K562 (cell line): ENCODE results near the gene PTPRU. TPM values are rescaled to one million over a fixed set of nuclear protein-coding genes. Genes with fewer than 3 reads are reported as not detected.

Source experiments
- ARID1B ChIP-seq: fragments of 450-650 bp; IDR thresholded peaks from 2 replicates; pipeline ENCODE4 v1.6.1; 2016; ENCODE audit warnings: antibody characterized with exemption, mild to moderate bottlenecking, inconsistent platforms
- BRD4 ChIP-seq: fragments of 200-600 bp; sonication (generic); IDR thresholded peaks from 2 replicates; pipeline ENCODE4 v1.6.1; 2017; ENCODE audit warnings: inconsistent platforms
- DDX20 ChIP-seq: fragments of 450-650 bp; IDR thresholded peaks from 2 replicates; pipeline ENCODE4 v1.6.1; 2016; ENCODE audit warnings: missing genetic modification characterization, low read depth, mild to moderate bottlenecking, missing compliant biosample characterization, moderate library complexity
- DPF2 ChIP-seq: fragments of 450-650 bp; IDR thresholded peaks from 2 replicates; pipeline ENCODE4 v1.6.1; 2016
- ERF ChIP-seq: fragments of 450-650 bp; formaldehyde crosslinking; IDR thresholded peaks from 2 replicates; pipeline ENCODE4 v1.4.0; 2020; ENCODE audit warnings: mild to moderate bottlenecking, mixed read lengths
- HDAC1 ChIP-seq, 2 experiments: fragments of 450-650 bp; IDR thresholded peaks; 2 replicates each; pipeline ENCODE4 v1.6.1; 2016 to 2017; ENCODE audit warnings: inconsistent platforms in 1 of 2, mild to moderate bottlenecking in 1 of 2, moderate library complexity in 1 of 2
- HDAC6 ChIP-seq: IDR thresholded peaks from 2 replicates; pipeline ENCODE4 v1.6.1; 2012; ENCODE audit warnings: low read depth, mild to moderate bottlenecking, control low read depth, inconsistent platforms, low read length, moderate library complexity
- HMG20A ChIP-seq: fragments of 450-650 bp; formaldehyde crosslinking; conservative IDR thresholded peaks from 2 replicates; pipeline ENCODE4 v1.4.0; 2020; ENCODE audit warnings: mild to moderate bottlenecking, mixed read lengths
- ILK ChIP-seq: fragments of 450-650 bp; IDR thresholded peaks from 2 replicates; pipeline ENCODE4 v1.6.1; 2016; ENCODE audit warnings: missing genetic modification characterization, low read depth, mild to moderate bottlenecking, missing compliant biosample characterization, moderate library complexity, borderline replicate concordance
- IRF2 ChIP-seq: sonication (generic); formaldehyde crosslinking; IDR thresholded peaks from 2 replicates; pipeline ENCODE4 v1.8.1; 2022; ENCODE audit warnings: mild to moderate bottlenecking, missing genetic modification reagents
- KDM1A ChIP-seq, 2 experiments: fragments of 450-650 bp; IDR thresholded peaks; 2 replicates each; pipeline ENCODE4 v1.6.1; 2016; ENCODE audit warnings: mild to moderate bottlenecking in 2 of 2
- NCOR1 ChIP-seq: fragments of 450-650 bp; IDR thresholded peaks from 2 replicates; pipeline ENCODE4 v1.6.1; 2016; ENCODE audit warnings: mild to moderate bottlenecking, moderate library complexity
- PCBP2 ChIP-seq: fragments of 200-400 bp; formaldehyde crosslinking; IDR thresholded peaks from 2 replicates; pipeline ENCODE4 v1.6.1; 2018; ENCODE audit warnings: low read length, low read depth, mild to moderate bottlenecking, moderate library complexity; ENCODE audit not compliant: poor library complexity, severe bottlenecking
- PTRF ChIP-seq: fragments of 450-650 bp; IDR thresholded peaks from 2 replicates; pipeline ENCODE4 v1.6.1; 2016; ENCODE audit warnings: mild to moderate bottlenecking, missing genetic modification characterization, missing compliant biosample characterization
- PURB ChIP-seq: sonication (generic); formaldehyde crosslinking; IDR thresholded peaks from 2 replicates; pipeline ENCODE4 v1.9.0; 2021; ENCODE audit warnings: low read depth, mild to moderate bottlenecking, missing genetic modification reagents
- RBM15 ChIP-seq: fragments of 200-400 bp; formaldehyde crosslinking; IDR thresholded peaks from 2 replicates; pipeline ENCODE4 v1.6.1; 2018; ENCODE audit warnings: mild to moderate bottlenecking, low read length, moderate library complexity; ENCODE audit not compliant: insufficient read depth
- SMC3 ChIP-seq: conservative IDR thresholded peaks from 2 replicates; pipeline ENCODE4 v1.6.1; 2011; ENCODE audit warnings: low read depth, low read length, improper control_type of control experiment; ENCODE audit not compliant: insufficient read depth
- SRSF7 ChIP-seq: fragments of 200-400 bp; formaldehyde crosslinking; optimal IDR thresholded peaks from 2 replicates; pipeline ENCODE3; 2017; ENCODE audit warnings: mild to moderate bottlenecking, low read depth, low read length
- STAT6 ChIP-seq: sonication (generic); formaldehyde crosslinking; IDR thresholded peaks from 2 replicates; pipeline ENCODE4 v1.8.1; 2023; ENCODE audit warnings: mild to moderate bottlenecking, missing genetic modification reagents
- THAP12 ChIP-seq: fragments of 250-450 bp; sonication (Bioruptor Pico); IDR thresholded peaks from 2 replicates; pipeline ENCODE4 v1.9.0; 2021; ENCODE audit warnings: mild to moderate bottlenecking, inconsistent platforms
- ZBTB7A ChIP-seq: IDR thresholded peaks from 2 replicates; pipeline ENCODE4 v1.6.1; 2011; ENCODE audit warnings: low read depth, mild to moderate bottlenecking, low read length, moderate library complexity, borderline replicate concordance; ENCODE audit not compliant: control insufficient read depth
- ZBTB8A ChIP-seq: fragments of 450-650 bp; IDR thresholded peaks from 2 replicates; pipeline ENCODE4 v1.6.1; 2018; ENCODE audit warnings: mild to moderate bottlenecking, moderate library complexity; ENCODE audit not compliant: partially characterized antibody
- ZEB2 ChIP-seq: fragments of 450-650 bp; IDR thresholded peaks from 2 replicates; pipeline ENCODE4 v1.6.1; 2016
- ZNF217 ChIP-seq: sonication (generic); formaldehyde crosslinking; IDR thresholded peaks from 2 replicates; pipeline ENCODE4 v1.8.0; 2022; ENCODE audit warnings: mild to moderate bottlenecking, missing genetic modification reagents
- ZNF263 ChIP-seq: sonication (generic); formaldehyde crosslinking; IDR thresholded peaks from 2 replicates; pipeline ENCODE4 v1.8.0; 2022; ENCODE audit warnings: mild to moderate bottlenecking, missing genetic modification reagents, borderline replicate concordance
- ZNF274 ChIP-seq: IDR thresholded peaks from 2 replicates; pipeline ENCODE4 v1.6.1; 2011; ENCODE audit warnings: low read depth, mild to moderate bottlenecking, low read length, moderate library complexity, borderline replicate concordance
- ZNF384 ChIP-seq: IDR thresholded peaks from 2 replicates; pipeline ENCODE4 v1.6.1; 2012; ENCODE audit warnings: low read depth, low read length, improper control_type of control experiment
- polyA plus RNA-seq, 8 experiments: library from polyadenylated mRNA; depleted of rRNA in 4 of 8; stranded (reverse) in 5 of 8; unstranded in 3 of 8; fragments of >200 nt; fragmentation: Nextera tagmentation in 2 of 8; fragmentation: Illumina TruSeq in 1 of 8; extraction: Ambion mirVana in 2 of 8; extraction: Trizol in 1 of 8; gene quantifications; 2 replicates each; pipeline versions ENCODE4 v1.2.1 to v1.2.3, GENCODE V29; 2011 to 2014; ENCODE audit warnings: inconsistent platforms in 1 of 8, missing spikeins in 1 of 8
- total RNA-seq, 7 experiments: library from RNA; depleted of rRNA in 6 of 7; stranded (reverse); fragments of >200 nt in 6 of 7; fragmentation: Illumina TruSeq in 2 of 7; extraction: Trizol in 2 of 7; gene quantifications; 2 replicates each; pipeline versions ENCODE4 v1.2.1 to v1.2.3, GENCODE V29; 2011 to 2021; ENCODE audit warnings: low replicate concordance in 1 of 7

Gene PTPRU
- total and polyA plus RNA-seq, 9 of the 15 experiments (the other 6 are each of a cell fraction or from before 2014, with no cell fraction given), result 0.01 to 2.9 (median 1.0) TPM

GRCh38 chr1:29304025-29304684 lies 67.8 kb downstream of the PTPRU start (continued):
- TF ChIP-seq PCBP2 (no peak), ZNF384 (no peak), ZNF263 (CRISPR knock-in tag) (no peak), DPF2 (no peak), ERF (CRISPR knock-in tag) (no peak), PURB (CRISPR knock-in tag) (no peak), KDM1A (IDR thresholded peaks at IDR 0.05) (peak; percentile 78 to 85), BRD4 (no peak), THAP12 (no peak), STAT6 (CRISPR knock-in tag) (no peak), ARID1B (peak; percentile 47; the same call in 1 of the 2 replicates), NCOR1 (no peak), HMG20A (no peak), ZBTB8A (no peak), ZBTB7A (no peak), IRF2 (CRISPR knock-in tag) (no peak), HDAC1 (IDR thresholded peaks at IDR 0.05) (0 out of 4 replicates have a peak, but pooled peaks of 1 of the 2 experiments have one; percentile 20), RBM15 (no peak), SMC3 (no peak), ILK (no peak), HDAC6 (no peak), ZNF274 (no peak), DDX20 (tag) (no peak), SRSF7 (no peak), ZEB2 (0 out of 2 replicates have a peak, but pooled peaks have one; percentile 29), ZNF217 (CRISPR knock-in tag) (no peak), PTRF (tag) (no peak)
